ENCODE measurements around the gene HOXA5.

HOXA5 gene

GRCh38 chr7:27123477-27124053, 19.9 kb downstream of the HOXA5 start:
- no peak for ATAC-seq (ENCODE audit: low read depth)
- Histone ChIP-seq H3K27me3 (ENCODE audit: insufficient read depth, poor library complexity, severe bottlenecking) (no peaks in the 10 kb centered on the region), H3K36me3 (ENCODE audit: low read depth) (no peaks in the 10 kb centered on the region), H3K27ac (ENCODE audit: poor library complexity, severe bottlenecking) (no peak overlapping the region), H3K4me3 (ENCODE audit: severe bottlenecking) (no peak overlapping the region), H3K4me1 (ENCODE audit: insufficient read depth, poor library complexity, severe bottlenecking) (no peaks in the 10 kb centered on the region), H3K9me3 (ENCODE audit: severe bottlenecking) (no peaks in the 10 kb centered on the region)
- TF ChIP-seq, protein P1, sequence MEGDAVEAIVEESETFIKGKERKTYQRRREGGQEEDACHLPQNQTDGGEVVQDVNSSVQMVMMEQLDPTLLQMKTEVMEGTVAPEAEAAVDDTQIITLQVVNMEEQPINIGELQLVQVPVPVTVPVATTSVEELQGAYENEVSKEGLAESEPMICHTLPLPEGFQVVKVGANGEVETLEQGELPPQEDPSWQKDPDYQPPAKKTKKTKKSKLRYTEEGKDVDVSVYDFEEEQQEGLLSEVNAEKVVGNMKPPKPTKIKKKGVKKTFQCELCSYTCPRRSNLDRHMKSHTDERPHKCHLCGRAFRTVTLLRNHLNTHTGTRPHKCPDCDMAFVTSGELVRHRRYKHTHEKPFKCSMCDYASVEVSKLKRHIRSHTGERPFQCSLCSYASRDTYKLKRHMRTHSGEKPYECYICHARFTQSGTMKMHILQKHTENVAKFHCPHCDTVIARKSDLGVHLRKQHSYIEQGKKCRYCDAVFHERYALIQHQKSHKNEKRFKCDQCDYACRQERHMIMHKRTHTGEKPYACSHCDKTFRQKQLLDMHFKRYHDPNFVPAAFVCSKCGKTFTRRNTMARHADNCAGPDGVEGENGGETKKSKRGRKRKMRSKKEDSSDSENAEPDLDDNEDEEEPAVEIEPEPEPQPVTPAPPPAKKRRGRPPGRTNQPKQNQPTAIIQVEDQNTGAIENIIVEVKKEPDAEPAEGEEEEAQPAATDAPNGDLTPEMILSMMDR (IDR thresholded peaks at IDR 0.05; ENCODE audit: poor library complexity, severe bottlenecking), result no peak
- peak; percentile 45 for DNase-seq (ENCODE audit: low spot score)

DNA sequence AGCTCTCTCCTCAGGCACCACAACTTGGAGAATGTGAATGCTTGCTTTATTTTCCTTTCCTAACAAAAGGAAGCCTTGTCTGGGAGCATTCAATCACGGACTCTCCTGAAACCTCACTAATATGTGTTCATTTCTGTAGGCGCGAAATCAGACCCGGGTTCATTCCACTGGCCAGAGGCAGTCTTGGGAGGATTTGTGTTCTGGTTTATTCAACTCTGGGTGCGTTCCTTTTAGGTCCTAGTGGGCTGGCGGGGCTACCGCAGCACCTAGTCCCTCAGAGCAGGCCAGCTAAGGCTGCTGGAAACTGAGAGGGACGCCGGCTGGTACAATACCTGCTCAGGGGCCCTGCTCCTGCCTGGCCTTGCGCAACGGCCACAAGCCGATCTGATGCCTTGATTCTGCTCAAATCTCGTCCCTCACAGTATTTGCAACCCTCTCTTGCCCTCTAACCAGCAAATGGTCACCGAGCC, 20.4 kb downstream of the HOXA5 start:
- Histone ChIP-seq H3K9me3 (ENCODE audit: severe bottlenecking) (no peaks in the 10 kb centered on the region), H3K36me3 (ENCODE audit: low read depth) (no peaks in the 10 kb centered on the region), H3K27ac (ENCODE audit: poor library complexity, severe bottlenecking) (no peak overlapping the region), H3K27me3 (ENCODE audit: insufficient read depth, poor library complexity, severe bottlenecking) (no peaks in the 10 kb centered on the region), H3K4me3 (ENCODE audit: severe bottlenecking) (no peak overlapping the region), H3K4me1 (ENCODE audit: insufficient read depth, poor library complexity, severe bottlenecking) (no peaks in the 10 kb centered on the region)
- peak; percentile 47 for DNase-seq (ENCODE audit: low spot score)
- ATAC-seq (ENCODE audit: low read depth), result no peak
- TF ChIP-seq, protein P1 (IDR thresholded peaks at IDR 0.05; ENCODE audit: poor library complexity, severe bottlenecking), result no peak

- Histone ChIP-seq H3K9me3 (ENCODE audit: severe bottlenecking) (no peaks in the 10 kb centered on the region), H3K4me1 (ENCODE audit: insufficient read depth, poor library complexity, severe bottlenecking) (no peaks in the 10 kb centered on the region), H3K27ac (ENCODE audit: poor library complexity, severe bottlenecking) (no peak overlapping the region), H3K36me3 (ENCODE audit: low read depth) (no peaks in the 10 kb centered on the region), H3K27me3 (ENCODE audit: insufficient read depth, poor library complexity, severe bottlenecking) (no peaks in the 10 kb centered on the region), H3K4me3 (ENCODE audit: severe bottlenecking) (no peak overlapping the region)
- ATAC-seq (ENCODE audit: low read depth), result no peak
- TF ChIP-seq, protein P1 (IDR thresholded peaks at IDR 0.05; ENCODE audit: poor library complexity, severe bottlenecking), result no peak
- DNase-seq (ENCODE audit: low spot score), result peak; percentile 33
Observed at GRCh38 chr7:27122077-27122910, 21.2 kb downstream of the HOXA5 start.

- Histone ChIP-seq H3K4me1 (ENCODE audit: insufficient read depth, poor library complexity, severe bottlenecking) (no peaks in the 10 kb centered on the region), H3K36me3 (ENCODE audit: low read depth) (no peaks in the 10 kb centered on the region), H3K9me3 (ENCODE audit: severe bottlenecking) (no peaks in the 10 kb centered on the region), H3K27me3 (ENCODE audit: insufficient read depth, poor library complexity, severe bottlenecking) (no peaks in the 10 kb centered on the region), H3K4me3 (ENCODE audit: severe bottlenecking) (no peak overlapping the region), H3K27ac (ENCODE audit: poor library complexity, severe bottlenecking) (no peak overlapping the region)
- DNase-seq (ENCODE audit: low spot score) (no peak), ATAC-seq (ENCODE audit: low read depth) (no peak)
- TF ChIP-seq, protein P1 (IDR thresholded peaks at IDR 0.05; ENCODE audit: poor library complexity, severe bottlenecking), result no peak
Observed at GRCh38 chr7:27121684-27122076, 21.8 kb downstream of the HOXA5 start.
